Peyer's patch (tissue), 4 donors: ENCODE results near the gene SLC9A8.

ENCODE experiments used
- POLR2A ChIP-seq, 2 donors: fragments of 450-650 bp; IDR thresholded peaks; one replicate each; pipeline ENCODE4 v1.5.1; 2017; ENCODE audit warnings: antibody characterized with exemption in 2 of 2, mild to moderate bottlenecking in 2 of 2, moderate library complexity in 2 of 2
- TF ChIP-seq, protein P1 (sequence below), 6 experiments: fragments of 450-650 bp in 4 of 6; fragments of 200-600 bp in 2 of 6; sonication (generic) in 1 of 6; IDR thresholded peaks; one replicate each; pipeline ENCODE4 v1.5.1; 2017 to 2019; ENCODE audit warnings: antibody characterized with exemption in 6 of 6, mild to moderate bottlenecking in 3 of 6, moderate library complexity in 1 of 6

DNA sequence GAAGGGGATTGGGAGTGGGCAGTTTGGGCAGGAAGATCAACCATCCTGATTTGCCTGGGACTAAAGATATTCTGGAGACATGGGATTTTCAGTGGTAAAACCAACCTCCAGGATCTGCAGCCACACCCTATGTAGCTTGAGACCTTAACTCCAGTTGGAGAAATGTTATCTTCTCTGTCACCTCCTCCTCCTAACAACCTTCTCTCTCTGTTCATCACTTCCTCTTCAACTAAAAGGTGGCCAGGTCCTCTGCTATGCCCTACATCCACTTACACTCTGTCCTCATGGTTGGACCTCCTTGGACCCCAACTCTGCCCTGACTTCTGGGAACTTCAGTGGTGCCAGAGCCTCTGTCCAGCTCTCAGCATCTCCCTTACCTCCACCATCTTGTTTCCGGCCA lies 42.0 kb upstream of the SLC9A8 start:
- TF ChIP-seq, protein P1, sequence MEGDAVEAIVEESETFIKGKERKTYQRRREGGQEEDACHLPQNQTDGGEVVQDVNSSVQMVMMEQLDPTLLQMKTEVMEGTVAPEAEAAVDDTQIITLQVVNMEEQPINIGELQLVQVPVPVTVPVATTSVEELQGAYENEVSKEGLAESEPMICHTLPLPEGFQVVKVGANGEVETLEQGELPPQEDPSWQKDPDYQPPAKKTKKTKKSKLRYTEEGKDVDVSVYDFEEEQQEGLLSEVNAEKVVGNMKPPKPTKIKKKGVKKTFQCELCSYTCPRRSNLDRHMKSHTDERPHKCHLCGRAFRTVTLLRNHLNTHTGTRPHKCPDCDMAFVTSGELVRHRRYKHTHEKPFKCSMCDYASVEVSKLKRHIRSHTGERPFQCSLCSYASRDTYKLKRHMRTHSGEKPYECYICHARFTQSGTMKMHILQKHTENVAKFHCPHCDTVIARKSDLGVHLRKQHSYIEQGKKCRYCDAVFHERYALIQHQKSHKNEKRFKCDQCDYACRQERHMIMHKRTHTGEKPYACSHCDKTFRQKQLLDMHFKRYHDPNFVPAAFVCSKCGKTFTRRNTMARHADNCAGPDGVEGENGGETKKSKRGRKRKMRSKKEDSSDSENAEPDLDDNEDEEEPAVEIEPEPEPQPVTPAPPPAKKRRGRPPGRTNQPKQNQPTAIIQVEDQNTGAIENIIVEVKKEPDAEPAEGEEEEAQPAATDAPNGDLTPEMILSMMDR (IDR thresholded peaks at IDR 0.05): no peak
- no peak for TF ChIP-seq POLR2A (IDR thresholded peaks at IDR 0.05)
